ENCODE data around the gene APOL6. TPM values are rescaled to one million over a fixed set of nuclear protein-coding genes. Genes with fewer than 3 reads are reported as not detected.
A peak's percentile ranks its signal among the peaks of the same experiment; 100 is the strongest.

Gene APOL6
- total and polyA plus RNA-seq, 9 of the 15 experiments (the other 6 are each of a cell fraction or from before 2014, with no cell fraction given): 0.29 to 1.2 (median 0.70) TPM

GRCh38 chr22:35633520-35633919, 14.7 kb upstream of the APOL6 start (continued):
- no peak for TF ChIP-seq RBM34 (IDR thresholded peaks at IDR 0.05; ENCODE audit: borderline replicate concordance, insufficient read depth, low read length)
- TF ChIP-seq CSDE1 (IDR thresholded peaks at IDR 0.05): no peak
- TF ChIP-seq, protein P1, sequence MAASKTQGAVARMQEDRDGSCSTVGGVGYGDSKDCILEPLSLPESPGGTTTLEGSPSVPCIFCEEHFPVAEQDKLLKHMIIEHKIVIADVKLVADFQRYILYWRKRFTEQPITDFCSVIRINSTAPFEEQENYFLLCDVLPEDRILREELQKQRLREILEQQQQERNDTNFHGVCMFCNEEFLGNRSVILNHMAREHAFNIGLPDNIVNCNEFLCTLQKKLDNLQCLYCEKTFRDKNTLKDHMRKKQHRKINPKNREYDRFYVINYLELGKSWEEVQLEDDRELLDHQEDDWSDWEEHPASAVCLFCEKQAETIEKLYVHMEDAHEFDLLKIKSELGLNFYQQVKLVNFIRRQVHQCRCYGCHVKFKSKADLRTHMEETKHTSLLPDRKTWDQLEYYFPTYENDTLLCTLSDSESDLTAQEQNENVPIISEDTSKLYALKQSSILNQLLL (CRISPR knock-in tag; IDR thresholded peaks at IDR 0.05; ENCODE audit: borderline replicate concordance): no peak
- no peak for TF ChIP-seq MBD2 (IDR thresholded peaks at IDR 0.05; ENCODE audit: borderline replicate concordance, low read depth)
- TF ChIP-seq, protein P2, sequence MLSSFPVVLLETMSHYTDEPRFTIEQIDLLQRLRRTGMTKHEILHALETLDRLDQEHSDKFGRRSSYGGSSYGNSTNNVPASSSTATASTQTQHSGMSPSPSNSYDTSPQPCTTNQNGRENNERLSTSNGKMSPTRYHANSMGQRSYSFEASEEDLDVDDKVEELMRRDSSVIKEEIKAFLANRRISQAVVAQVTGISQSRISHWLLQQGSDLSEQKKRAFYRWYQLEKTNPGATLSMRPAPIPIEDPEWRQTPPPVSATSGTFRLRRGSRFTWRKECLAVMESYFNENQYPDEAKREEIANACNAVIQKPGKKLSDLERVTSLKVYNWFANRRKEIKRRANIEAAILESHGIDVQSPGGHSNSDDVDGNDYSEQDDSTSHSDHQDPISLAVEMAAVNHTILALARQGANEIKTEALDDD (IDR thresholded peaks at IDR 0.05): no peak
- no peak for TF ChIP-seq FOSL1 (tag; conservative IDR thresholded peaks at IDR 0.05)
- no peak for TF ChIP-seq SMC3 (conservative IDR thresholded peaks at IDR 0.05; ENCODE audit: insufficient read depth, low read depth, low read length)
- TF ChIP-seq RFX7 (CRISPR knock-in tag; IDR thresholded peaks at IDR 0.05): no peak
- no peak for TF ChIP-seq CEBPZ (IDR thresholded peaks at IDR 0.05; ENCODE audit: borderline replicate concordance, low read depth, low read length)
- no peak for TF ChIP-seq ZNF584 (CRISPR knock-in tag; IDR thresholded peaks at IDR 0.05; ENCODE audit: low read depth)
- TF ChIP-seq, protein P3, sequence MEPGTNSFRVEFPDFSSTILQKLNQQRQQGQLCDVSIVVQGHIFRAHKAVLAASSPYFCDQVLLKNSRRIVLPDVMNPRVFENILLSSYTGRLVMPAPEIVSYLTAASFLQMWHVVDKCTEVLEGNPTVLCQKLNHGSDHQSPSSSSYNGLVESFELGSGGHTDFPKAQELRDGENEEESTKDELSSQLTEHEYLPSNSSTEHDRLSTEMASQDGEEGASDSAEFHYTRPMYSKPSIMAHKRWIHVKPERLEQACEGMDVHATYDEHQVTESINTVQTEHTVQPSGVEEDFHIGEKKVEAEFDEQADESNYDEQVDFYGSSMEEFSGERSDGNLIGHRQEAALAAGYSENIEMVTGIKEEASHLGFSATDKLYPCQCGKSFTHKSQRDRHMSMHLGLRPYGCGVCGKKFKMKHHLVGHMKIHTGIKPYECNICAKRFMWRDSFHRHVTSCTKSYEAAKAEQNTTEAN (CRISPR knock-in tag; IDR thresholded peaks at IDR 0.05): peak; percentile 99
- TF ChIP-seq SETDB1 (IDR thresholded peaks at IDR 0.05; ENCODE audit: low read length): no peak
- no peak for TF ChIP-seq PCBP1 (IDR thresholded peaks at IDR 0.05; ENCODE audit: low read depth, low read length, poor library complexity, severe bottlenecking)
- no peak for TF ChIP-seq PRDM10 (IDR thresholded peaks at IDR 0.05; ENCODE audit: partially characterized antibody)
- TF ChIP-seq GATAD2B (IDR thresholded peaks at IDR 0.05; ENCODE audit: borderline replicate concordance): no peak
- no peak for TF ChIP-seq NFE2L1 (tag; IDR thresholded peaks at IDR 0.05; ENCODE audit: borderline replicate concordance, low read depth)
- no peak for TF ChIP-seq ZFP30 (CRISPR knock-in tag; IDR thresholded peaks at IDR 0.05; ENCODE audit: borderline replicate concordance)
